Measurements from ENCODE around the gene DEPDC1.
"Not testable (repeated sequence)": the region's sequence is repeated elsewhere in the genome, so short reads cannot be mapped to it uniquely, and the experiment has no call there.

Gene DEPDC1

GRCh38 chr1:68478662-68479061, 18.2 kb downstream of the DEPDC1 start:
- no peak for DNase-seq (ENCODE audit: low spot score)

DNA sequence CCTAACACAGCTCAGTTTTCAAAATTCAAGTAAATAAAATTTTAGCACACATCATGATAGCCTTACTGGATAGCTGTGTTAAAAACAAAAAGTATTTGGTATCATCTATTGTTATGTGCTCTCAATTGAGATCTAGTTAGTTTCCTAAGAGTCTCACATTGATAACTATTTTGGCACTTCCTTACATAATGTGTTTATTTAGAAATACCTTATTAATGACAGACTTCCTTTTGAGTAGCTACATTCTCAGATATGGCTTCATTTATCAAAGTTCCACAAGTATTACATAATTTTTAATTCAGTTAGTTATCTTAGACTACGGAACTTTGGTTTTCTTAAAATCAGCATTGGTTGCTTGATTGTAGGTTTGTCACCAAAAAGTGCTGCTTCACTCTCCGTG, 20.3 kb downstream of the DEPDC1 start:
- not testable (repeated sequence) for DNase-seq (ENCODE audit: low spot score)

DNA sequence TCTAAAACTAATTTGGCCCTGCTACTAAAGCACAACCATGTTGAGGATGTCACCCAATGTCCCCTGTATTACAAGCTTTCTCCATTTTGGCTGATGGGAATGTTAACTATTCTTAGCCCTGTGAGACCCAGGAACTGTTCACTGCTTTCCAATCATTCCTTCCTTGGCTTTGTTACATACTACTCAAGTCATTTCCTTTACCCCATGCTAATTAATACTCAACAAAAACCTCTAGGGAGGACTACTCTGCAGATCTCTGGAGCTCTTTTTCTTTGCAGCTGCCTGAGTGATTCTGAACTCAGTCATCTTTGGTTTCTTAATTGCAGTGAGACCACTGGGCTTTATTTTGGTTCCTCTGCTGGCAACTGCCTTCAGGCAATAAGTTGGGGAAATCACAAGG, 23.8 kb downstream of the DEPDC1 start:
- no peak for DNase-seq (ENCODE audit: low spot score)

DNA sequence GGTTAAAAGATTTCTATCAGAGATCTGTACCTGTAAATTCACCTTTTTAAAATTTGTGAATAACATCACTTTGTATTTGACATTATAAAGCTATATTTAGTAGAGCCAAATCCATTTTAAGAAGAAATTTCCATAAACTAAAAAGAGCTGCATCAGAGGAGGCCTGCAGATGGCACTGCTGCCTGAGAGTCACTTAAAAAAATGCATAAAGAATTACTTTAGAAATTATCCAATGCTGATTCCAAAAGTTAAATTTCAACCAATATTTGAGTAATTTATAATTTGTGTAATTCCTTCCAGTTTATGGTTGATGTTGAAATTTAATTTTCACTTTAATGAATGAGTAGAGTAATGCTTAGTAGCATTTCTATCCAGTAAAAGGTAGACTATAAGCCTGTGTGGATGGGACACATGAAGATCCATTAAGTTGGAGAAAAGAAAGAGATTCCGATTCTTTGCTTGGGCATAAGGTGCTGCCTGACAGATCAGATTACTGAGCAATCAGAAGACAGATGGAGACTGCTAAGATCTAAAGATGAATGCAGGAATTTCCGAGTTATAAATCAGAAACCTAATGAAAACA, 26.4 kb downstream of the DEPDC1 start:
- DNase-seq (ENCODE audit: low spot score), result no peak

DNA sequence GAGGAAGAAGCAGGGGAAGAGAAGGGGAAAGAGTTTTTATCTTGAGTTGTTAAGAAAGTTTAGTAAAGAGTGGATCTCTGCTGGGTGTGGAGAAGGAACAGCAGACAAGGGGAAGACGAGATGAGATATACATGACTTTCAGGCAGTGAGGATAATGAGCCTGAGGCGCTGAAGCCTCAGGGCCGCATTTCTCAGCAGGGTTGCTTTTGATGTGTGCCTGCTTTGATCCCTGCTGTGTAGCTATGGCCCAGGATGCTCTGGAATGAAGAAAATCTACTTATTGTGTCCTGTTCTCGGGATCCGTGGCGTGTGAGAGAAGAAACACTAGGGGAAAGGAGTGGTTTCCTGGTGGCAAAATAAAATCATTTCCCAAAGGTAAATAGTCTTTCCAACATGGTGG, 32.0 kb downstream of the DEPDC1 start:
- no peak for DNase-seq (ENCODE audit: low spot score)

DNA sequence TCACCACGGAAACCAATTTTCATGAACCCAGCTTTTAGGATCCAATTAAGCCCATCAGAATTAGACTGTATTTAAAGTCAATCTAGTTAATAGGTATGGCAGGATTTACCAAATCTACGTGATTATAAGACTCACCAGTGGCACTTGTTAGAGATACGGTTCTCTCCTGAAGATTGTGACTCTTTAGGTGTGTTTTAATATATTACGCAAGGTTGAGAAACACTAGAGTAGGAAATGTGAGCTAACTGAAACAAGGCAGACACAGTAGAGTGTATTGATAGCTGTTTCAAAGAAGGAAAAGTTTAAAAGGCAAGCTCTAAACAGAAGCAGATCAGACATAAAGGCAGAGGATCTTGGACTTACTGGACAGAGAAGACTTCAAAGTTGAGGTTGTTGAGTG, 35.9 kb downstream of the DEPDC1 start:
- no peak for DNase-seq (ENCODE audit: low spot score)

DNA sequence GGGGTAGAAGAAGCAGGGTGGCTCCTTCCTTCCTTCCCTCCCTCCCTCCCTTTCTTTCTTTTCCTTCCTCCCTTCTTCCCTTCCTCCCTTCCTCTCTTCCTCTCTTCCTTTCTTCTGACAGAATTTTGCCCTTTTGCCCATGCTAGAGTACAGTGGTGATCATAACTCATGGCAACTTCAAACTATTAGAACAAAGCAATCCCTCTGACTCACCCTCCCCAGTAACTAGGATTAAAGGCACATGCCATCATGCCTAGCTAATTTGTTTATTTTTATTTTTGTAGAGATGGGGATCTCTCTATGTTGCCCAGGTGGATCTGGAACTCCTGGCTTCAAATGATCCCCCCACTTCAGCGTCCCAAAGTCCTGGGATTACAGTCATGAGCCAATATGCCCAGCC, 37.1 kb downstream of the DEPDC1 start:
- no peak for DNase-seq (ENCODE audit: low spot score)

- no peak for DNase-seq (ENCODE audit: low spot score)
These were observed 37.8 kb downstream of the DEPDC1 start for GRCh38 chr1:68459091-68459490.

DNA sequence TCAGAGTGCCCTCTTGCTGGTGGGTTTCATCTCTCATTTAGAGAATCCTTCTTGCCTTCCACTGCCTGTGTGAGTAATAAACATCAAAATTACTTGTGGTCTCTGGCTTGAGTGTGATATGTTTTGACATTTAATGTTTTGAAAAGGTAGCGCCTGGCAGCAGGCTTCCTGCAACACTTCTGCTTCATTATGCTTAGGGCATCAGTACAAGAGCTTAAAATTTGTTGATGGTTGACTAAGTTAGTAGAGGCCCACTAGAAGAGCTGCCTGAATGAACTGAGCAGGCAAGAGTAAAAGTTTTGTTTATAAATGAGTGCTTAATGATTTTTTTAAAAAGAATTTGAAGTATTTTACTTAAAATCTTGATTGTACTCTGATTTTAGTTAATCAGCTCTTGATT, 40.7 kb downstream of the DEPDC1 start:
- DNase-seq (ENCODE audit: low spot score), result no peak

DNA sequence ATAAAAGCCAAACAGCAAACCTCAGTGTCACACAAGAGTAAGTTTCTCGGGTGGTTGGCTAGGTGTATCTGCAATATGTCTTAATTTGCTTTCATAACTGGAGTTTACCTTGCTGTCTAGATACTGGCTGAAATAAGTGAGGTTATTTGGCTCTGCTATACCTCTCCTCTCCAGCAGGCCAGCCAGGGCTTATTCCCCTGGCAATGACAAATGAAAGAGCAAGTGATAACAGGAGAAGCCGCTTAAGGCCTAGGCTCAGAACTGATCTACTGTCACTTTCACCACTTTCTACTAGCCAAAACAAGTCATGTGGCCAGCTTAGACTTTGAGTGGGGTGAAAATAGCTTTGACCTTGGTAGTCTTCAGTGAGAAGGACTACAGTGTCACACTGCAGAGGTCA, 42.3 kb downstream of the DEPDC1 start:
- DNase-seq (ENCODE audit: low spot score), result no peak

GRCh38 chr1:68453060-68453670, 43.7 kb downstream of the DEPDC1 start:
- no peak for DNase-seq (ENCODE audit: low spot score)

- no peak for DNase-seq (ENCODE audit: low spot score)
These were observed 47.0 kb downstream of the DEPDC1 start, which contains the start of gene RPE65 for GRCh38 chr1:68449901-68450300. Gene RPE65 (minus strand): TSS chr1:68449954. CDS start chr1:68449905, 49 bp downstream.

GRCh38 chr1:68448365-68448764, 48.5 kb downstream of the DEPDC1 start:
- DNase-seq (ENCODE audit: low spot score), result no peak

- no peak for DNase-seq (ENCODE audit: low spot score)
These were observed 51.2 kb downstream of the DEPDC1 start for GRCh38 chr1:68445709-68446108.

DNA sequence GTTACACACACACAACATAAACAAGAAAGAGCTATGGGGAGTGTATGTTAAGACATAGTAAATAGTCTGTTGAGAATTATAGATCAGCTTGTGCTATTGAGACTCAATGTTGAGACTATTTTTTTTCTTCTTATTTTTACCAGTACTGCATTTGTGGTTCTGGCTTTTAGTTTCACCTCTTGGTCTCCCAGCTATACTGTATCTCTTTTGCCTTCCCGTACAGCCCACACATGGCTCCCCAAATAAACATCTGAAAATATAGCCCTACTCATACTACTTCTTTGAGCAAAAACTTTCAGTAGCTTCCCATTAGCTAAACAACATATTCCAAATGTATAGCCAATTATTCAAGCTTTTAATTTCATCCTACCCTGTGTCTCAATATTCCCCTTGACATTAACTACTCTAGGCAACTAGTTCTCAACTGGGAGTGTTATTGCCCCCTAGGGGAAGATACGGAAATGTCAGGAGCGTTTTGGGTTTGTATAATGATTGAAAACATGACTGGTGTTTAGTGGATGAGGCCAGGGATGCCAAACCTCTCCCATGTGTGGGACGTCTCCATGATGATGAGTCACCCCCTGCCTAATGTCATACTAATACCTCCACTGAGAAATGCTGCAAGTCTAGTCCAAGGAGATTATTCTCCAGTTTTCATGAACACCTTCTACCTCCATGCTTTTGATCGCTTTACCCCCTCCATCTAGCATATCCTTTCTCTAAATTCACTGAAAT, 53.9 kb downstream of the DEPDC1 start:
- DNase-seq (ENCODE audit: low spot score), result peak; percentile 16

DNA sequence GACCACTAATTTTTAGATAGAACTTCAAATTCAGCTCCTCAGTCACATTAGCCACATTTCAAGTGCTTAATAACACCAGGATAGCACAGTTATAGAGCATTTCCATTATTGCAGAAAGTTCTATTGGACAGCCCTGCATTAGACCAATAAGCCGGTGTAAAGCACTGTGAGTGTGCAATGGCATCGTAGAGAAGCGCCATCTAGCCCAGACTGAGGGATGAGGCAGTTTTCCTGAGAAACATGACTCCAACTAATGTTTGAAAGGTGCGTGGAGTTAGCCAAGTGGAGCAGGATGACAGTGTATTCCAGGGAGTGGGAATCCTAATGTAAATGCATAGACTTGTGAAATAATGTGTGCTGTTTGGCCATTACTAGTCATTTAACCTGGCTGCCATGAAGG, 54.9 kb downstream of the DEPDC1 start:
- no peak for DNase-seq (ENCODE audit: low spot score)

DNA sequence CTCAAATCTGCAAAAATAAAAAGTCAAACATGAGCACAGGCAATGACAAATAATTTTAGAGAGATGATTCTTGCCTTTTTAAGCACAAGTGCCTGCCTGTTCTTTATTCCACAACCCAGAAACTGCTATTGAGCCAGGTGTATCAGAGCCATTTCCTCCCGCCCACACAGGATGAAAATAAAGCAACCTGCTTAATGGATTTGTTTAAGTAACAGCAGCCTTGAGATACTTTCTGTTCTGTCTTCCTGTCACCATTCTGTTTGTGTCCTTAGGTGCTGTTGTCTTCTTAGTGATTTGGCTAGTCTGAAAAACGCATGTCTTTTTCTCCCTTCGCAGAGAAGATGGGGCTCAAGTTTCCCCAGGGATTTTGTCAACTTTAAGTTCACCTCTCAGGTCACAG, 58.6 kb downstream of the DEPDC1 start:
- DNase-seq (ENCODE audit: low spot score), result no peak

GRCh38 chr1:68433395-68433794, 63.5 kb downstream of the DEPDC1 start:
- DNase-seq (ENCODE audit: low spot score), result no peak

DNA sequence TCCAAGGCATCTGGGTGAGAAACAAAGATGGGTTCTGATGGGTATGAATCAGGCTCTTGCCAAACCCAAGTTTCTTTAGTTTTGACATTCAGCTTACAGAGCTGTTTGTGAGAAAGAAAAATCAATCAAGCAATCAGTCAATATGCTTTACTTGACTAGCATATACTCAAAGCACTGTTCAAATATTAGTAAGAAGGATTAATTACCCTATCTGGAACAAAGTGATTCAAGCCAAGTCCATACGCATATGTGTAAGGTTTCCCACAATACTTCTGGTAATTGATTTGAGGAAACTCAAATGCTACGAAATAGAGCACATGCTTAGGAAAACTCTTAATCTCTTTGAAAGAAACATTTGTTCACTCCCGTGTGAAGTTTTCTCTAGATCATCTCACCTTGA, 65.8 kb downstream of the DEPDC1 start:
- no peak for DNase-seq (ENCODE audit: low spot score)

GRCh38 chr1:68429233-68429808, 67.6 kb downstream of the DEPDC1 start:
- no peak for DNase-seq (ENCODE audit: low spot score)

DNA sequence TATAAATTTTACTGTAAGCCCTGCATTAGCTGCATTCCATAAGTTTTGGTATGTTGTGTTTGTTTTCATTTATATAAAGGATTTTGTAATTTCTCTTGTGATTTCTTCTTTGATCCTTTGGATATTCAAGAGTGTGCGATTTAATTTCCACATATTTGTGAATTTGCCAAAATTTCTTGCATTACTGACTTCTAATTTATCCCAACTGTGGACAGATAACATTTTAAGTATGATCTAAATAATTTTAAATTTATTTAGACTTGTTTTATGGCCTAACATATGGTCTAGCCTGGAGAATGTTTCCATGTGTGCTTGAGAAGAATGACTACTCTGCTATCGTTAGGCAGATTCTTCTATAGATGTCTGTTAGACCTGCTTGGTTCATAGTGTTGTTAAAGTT, 70.3 kb downstream of the DEPDC1 start:
- DNase-seq (ENCODE audit: low spot score), result no peak
